A673 (cell line): ENCODE results near the gene UNC13D. TPM values are rescaled to one million over a fixed set of nuclear protein-coding genes. Genes with fewer than 3 reads are reported as not detected.

Experiments used
- BruUV-seq: library from RNA; stranded (reverse); fragments of 400-500 nt; replicated peaks from 2 replicates; lab custom pipeline; 2021; lab: Mats Ljungman, UMichigan
- CTCF ChIA-PET: fragments of 300-600 bp; sonication (Branson Sonifier 250); formaldehyde crosslinking; loops from one replicate; lab custom pipeline; 2022; ENCODE audit warnings: antibody characterized with exemption; lab: Charles Lee
- POLR2A ChIA-PET: fragments of 300-600 bp; sonication (Branson Sonifier 250); formaldehyde crosslinking; loops from one replicate; lab custom pipeline; 2022; ENCODE audit warnings: antibody characterized with exemption; ENCODE audit not compliant: low non-redundant PET; lab: Charles Lee
- DNase-seq: peaks from one replicate; pipeline ENCODE4 v3.0.0-alpha.2; 2015; ENCODE audit warnings: low spot score
- H3K27ac ChIP-seq: fragments of 200-600 bp; sonication (generic); 2 replicates; pipeline ENCODE4 v1.5.1; 2016; ENCODE audit warnings: mixed run types, low read depth, mild to moderate bottlenecking, mixed read lengths, antibody characterized with exemption, low read length; ENCODE audit not compliant: poor library complexity, severe bottlenecking
- H3K27me3 ChIP-seq: fragments of 200-600 bp; sonication (generic); replicated peaks from 2 replicates; pipeline ENCODE4 v1.6.1; 2017; ENCODE audit warnings: mixed run types, low read depth, mild to moderate bottlenecking, mixed read lengths, antibody characterized with exemption, low read length; ENCODE audit not compliant: insufficient read depth, poor library complexity
- H3K36me3 ChIP-seq: fragments of 200-600 bp; sonication (generic); 2 replicates; pipeline ENCODE4 v1.6.1; 2016; ENCODE audit warnings: mixed run types, mild to moderate bottlenecking, mixed read lengths, antibody characterized with exemption, low read length; ENCODE audit not compliant: insufficient read depth, poor library complexity, severe bottlenecking
- H3K4me1 ChIP-seq: fragments of 200-600 bp; sonication (generic); 2 replicates; pipeline ENCODE4 v1.6.1; 2017; ENCODE audit warnings: mixed run types, mild to moderate bottlenecking, mixed read lengths, antibody characterized with exemption, low read length; ENCODE audit not compliant: insufficient read depth, poor library complexity, severe bottlenecking
- H3K4me3 ChIP-seq: fragments of 200-600 bp; sonication (generic); 2 replicates; pipeline ENCODE4 v1.5.1; 2016; ENCODE audit warnings: low read depth, mixed run types, mild to moderate bottlenecking, mixed read lengths, low read length; ENCODE audit not compliant: poor library complexity, severe bottlenecking
- H3K9me3 ChIP-seq: fragments of 200-600 bp; sonication (generic); 2 replicates; pipeline ENCODE4 v1.6.1; 2016; ENCODE audit warnings: mixed run types, low read depth, mild to moderate bottlenecking, mixed read lengths, antibody characterized with exemption, low read length; ENCODE audit not compliant: poor library complexity, severe bottlenecking
- CTCF ChIP-seq: fragments of 300-800, 200-600 bp; sonication (generic); conservative IDR thresholded peaks from 2 replicates; pipeline ENCODE4 v1.5.1; 2017; ENCODE audit warnings: low read depth, mild to moderate bottlenecking, antibody characterized with exemption, low read length, moderate library complexity, mixed read lengths
- EZH2 ChIP-seq: fragments of 200-600 bp; sonication (generic); IDR thresholded peaks from 2 replicates; pipeline ENCODE4 v1.6.1; 2017; ENCODE audit warnings: borderline replicate concordance, low read depth, mild to moderate bottlenecking, mixed read lengths, antibody characterized with exemption, low read length; ENCODE audit not compliant: poor library complexity, severe bottlenecking
- intact Hi-C: fragments of 100-400 bp; cut with micrococcal nuclease; formaldehyde crosslinking; loops from one replicate; pipeline ENCODE4 v1.10.0; 2022; ENCODE audit not compliant: unreplicated experiment
- total RNA-seq: library from RNA; stranded (reverse); gene quantifications from 2 replicates; pipeline ENCODE4 v1.2.3, GENCODE V29; 2021

Gene UNC13D
- total RNA-seq, 1 experiment from 2014 or later, result 0.37 TPM

- peak; percentile 86 for DNase-seq
- Histone ChIP-seq H3K27me3 (no peaks in the 10 kb centered on the region), H3K4me1 (peaks cover 11% of the 10 kb centered on the region), H3K9me3 (no peaks in the 10 kb centered on the region), H3K36me3 (peaks cover 22% of the 10 kb centered on the region), H3K4me3 (peak overlapping the region; percentile 38), H3K27ac (peak overlapping the region; percentile 68)
- ChIA-PET CTCF (interaction anchor here (0.5 to 0.8 kb wide), 3 partner anchors 14 to 74 kb away, joined by 3 to 4 read pairs (median 3); no protein-coding TSS in a partner anchor), POLR2A (no interaction called here)
- TF ChIP-seq EZH2, result no peak
- peak; percentile 89 for TF ChIP-seq CTCF
- intact Hi-C loops, result loop anchor here (1.0 kb wide), 1 partner anchor 46 kb away; no protein-coding TSS in a partner anchor
- BruUV-seq, result no TSS peak
These were observed 16.7 kb downstream of the UNC13D start for GRCh38 chr17:75827308-75828075.

- no TSS peak for BruUV-seq
- POLR2A ChIA-PET, result no interaction called here
- CTCF ChIA-PET, result interaction anchor here (0.7 to 0.8 kb wide), 2 partner anchors 41 to 73 kb away, joined by 3 read pairs; no protein-coding TSS in a partner anchor
- Histone ChIP-seq H3K4me1 (peaks cover 11% of the 10 kb centered on the region), H3K36me3 (peaks cover 25% of the 10 kb centered on the region), H3K9me3 (no peaks in the 10 kb centered on the region), H3K27me3 (no peaks in the 10 kb centered on the region), H3K27ac (peak overlapping the region; percentile 68), H3K4me3 (no peak overlapping the region)
- no peak for DNase-seq
- intact Hi-C loops, result loop anchor here (1.0 kb wide), 1 partner anchor 45 kb away; no protein-coding TSS in a partner anchor
- TF ChIP-seq CTCF (no peak), EZH2 (no peak)
These were observed 17.5 kb downstream of the UNC13D start for GRCh38 chr17:75826561-75827307.

- peaks cover 11% of the 10 kb centered on the region for H3K4me1 ChIP-seq
- intact Hi-C loops, result no loop called here
- no peak overlapping the region for H3K4me3 ChIP-seq
- TF ChIP-seq EZH2 (no peak), CTCF (no peak)
- BruUV-seq, result no TSS peak
- DNase-seq, result no peak
- H3K27me3 ChIP-seq, result no peaks in the 10 kb centered on the region
- no peaks in the 10 kb centered on the region for H3K9me3 ChIP-seq
- H3K27ac ChIP-seq, result no peak overlapping the region
- POLR2A ChIA-PET, result no interaction called here
- H3K36me3 ChIP-seq, result peaks cover 25% of the 10 kb centered on the region
- CTCF ChIA-PET, result interaction anchor here (0.6 kb wide), 1 partner anchor 1670 kb away, joined by 3 read pairs; no protein-coding TSS in a partner anchor
These were observed 18.3 kb downstream of the UNC13D start for GRCh38 chr17:75825748-75826370.
